ENCODE data around the gene TRERF1.

DNA sequence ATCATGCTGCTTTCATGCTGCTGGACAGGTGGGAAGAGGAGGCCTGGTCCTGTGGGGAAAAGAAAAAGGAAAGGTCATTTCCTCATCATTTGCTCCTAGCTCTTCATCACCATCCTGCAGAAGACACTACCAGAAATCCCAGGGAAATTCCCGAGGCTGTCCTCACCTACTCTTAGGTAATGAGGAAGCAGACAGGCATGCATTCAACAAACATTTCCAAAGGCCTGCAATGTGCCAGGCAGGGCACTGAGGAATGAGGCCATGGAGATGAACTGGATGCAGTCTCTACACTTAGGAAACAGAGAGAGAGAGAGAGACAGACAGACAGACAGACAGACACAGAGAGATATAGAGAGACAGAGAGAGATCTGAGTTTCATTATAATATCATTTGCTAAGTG, 151.0 kb downstream of the TRERF1 start:
- TF ChIP-seq, protein P1, sequence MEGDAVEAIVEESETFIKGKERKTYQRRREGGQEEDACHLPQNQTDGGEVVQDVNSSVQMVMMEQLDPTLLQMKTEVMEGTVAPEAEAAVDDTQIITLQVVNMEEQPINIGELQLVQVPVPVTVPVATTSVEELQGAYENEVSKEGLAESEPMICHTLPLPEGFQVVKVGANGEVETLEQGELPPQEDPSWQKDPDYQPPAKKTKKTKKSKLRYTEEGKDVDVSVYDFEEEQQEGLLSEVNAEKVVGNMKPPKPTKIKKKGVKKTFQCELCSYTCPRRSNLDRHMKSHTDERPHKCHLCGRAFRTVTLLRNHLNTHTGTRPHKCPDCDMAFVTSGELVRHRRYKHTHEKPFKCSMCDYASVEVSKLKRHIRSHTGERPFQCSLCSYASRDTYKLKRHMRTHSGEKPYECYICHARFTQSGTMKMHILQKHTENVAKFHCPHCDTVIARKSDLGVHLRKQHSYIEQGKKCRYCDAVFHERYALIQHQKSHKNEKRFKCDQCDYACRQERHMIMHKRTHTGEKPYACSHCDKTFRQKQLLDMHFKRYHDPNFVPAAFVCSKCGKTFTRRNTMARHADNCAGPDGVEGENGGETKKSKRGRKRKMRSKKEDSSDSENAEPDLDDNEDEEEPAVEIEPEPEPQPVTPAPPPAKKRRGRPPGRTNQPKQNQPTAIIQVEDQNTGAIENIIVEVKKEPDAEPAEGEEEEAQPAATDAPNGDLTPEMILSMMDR (IDR thresholded peaks at IDR 0.05): no peak
- TF ChIP-seq POLR2AphosphoS5 (IDR thresholded peaks at IDR 0.05) (no peak), POLR2A (IDR thresholded peaks at IDR 0.05) (no peak)

Data from prostate gland (tissue), 2 donors.